Measurements from ENCODE around the gene RHOC.

GRCh38 chr1:112710586-112710985, 3.7 kb upstream of the RHOC start:
- no peak for TF ChIP-seq CTCF (IDR thresholded peaks at IDR 0.05)
- TF ChIP-seq FOSL2 (IDR thresholded peaks at IDR 0.05; ENCODE audit: borderline replicate concordance, low read depth) = no peak
- no peak for TF ChIP-seq NRF1 (IDR thresholded peaks at IDR 0.05; ENCODE audit: low read depth, low read length)
- no peak for TF ChIP-seq FOXM1 (IDR thresholded peaks at IDR 0.05; ENCODE audit: low read depth)
- no peak for TF ChIP-seq RFX5 (IDR thresholded peaks at IDR 0.05; ENCODE audit: low read length)

All from SK-N-SH (cell line).